Inflammatory macrophage treated with lipopolysaccharide for 4 hours (primary cell): ENCODE results near the gene DPYSL5.
"Not testable (repeated sequence)": the region's sequence is repeated elsewhere in the genome, so short reads cannot be mapped to it uniquely, and the experiment has no call there.

Experiments
- DNase-seq: peaks from one replicate; pipeline ENCODE4 v3.0.0-alpha.2; 2020

Gene DPYSL5

GRCh38 chr2:26903676-26904075 is 55.7 kb downstream of the DPYSL5 start:
- DNase-seq = no peak

- DNase-seq = no peak
Observed at GRCh38 chr2:26904839-26905238, 56.9 kb downstream of the DPYSL5 start.

- no peak for DNase-seq
Observed at GRCh38 chr2:26905341-26906198, 57.6 kb downstream of the DPYSL5 start.

- no peak for DNase-seq
Observed at GRCh38 chr2:26907416-26907815, 59.5 kb downstream of the DPYSL5 start.

- DNase-seq = no peak
Observed at GRCh38 chr2:26910176-26910575, 62.2 kb downstream of the DPYSL5 start.

- DNase-seq = no peak
Observed at GRCh38 chr2:26911911-26912861, 64.3 kb downstream of the DPYSL5 start.

GRCh38 chr2:26913606-26913998 is 65.7 kb downstream of the DPYSL5 start:
- no peak for DNase-seq

GRCh38 chr2:26913999-26914658 is 66.2 kb downstream of the DPYSL5 start:
- no peak for DNase-seq

- no peak for DNase-seq
Observed at GRCh38 chr2:26914659-26915310, 66.9 kb downstream of the DPYSL5 start.

- no peak for DNase-seq
Observed at GRCh38 chr2:26915316-26915715, 67.4 kb downstream of the DPYSL5 start.

GRCh38 chr2:26916128-26916692 is 68.3 kb downstream of the DPYSL5 start:
- no peak for DNase-seq

GRCh38 chr2:26917135-26917836 is 69.4 kb downstream of the DPYSL5 start:
- DNase-seq = no peak

- no peak for DNase-seq
Observed at GRCh38 chr2:26921323-26921722, 73.4 kb downstream of the DPYSL5 start.

- peak; percentile 41 for DNase-seq
Observed at GRCh38 chr2:26922405-26923188, 74.7 kb downstream of the DPYSL5 start.

- DNase-seq = not testable (repeated sequence)
Observed at GRCh38 chr2:26923189-26923466, 75.2 kb downstream of the DPYSL5 start.

GRCh38 chr2:26924731-26925099 is 76.8 kb downstream of the DPYSL5 start:
- no peak for DNase-seq

GRCh38 chr2:26925100-26925791 is 77.3 kb downstream of the DPYSL5 start:
- no peak for DNase-seq

- no peak for DNase-seq
Observed at GRCh38 chr2:26927221-26927620, 79.3 kb downstream of the DPYSL5 start.

GRCh38 chr2:26932974-26933373 is 85.0 kb downstream of the DPYSL5 start:
- no peak for DNase-seq
